Motor neuron (in vitro differentiated cells): Measurements from ENCODE around the gene ANKRD18A. TPM values are rescaled to one million over a fixed set of nuclear protein-coding genes. Genes with fewer than 3 reads are reported as not detected.
A peak's percentile ranks its signal among the peaks of the same experiment; 100 is the strongest.

ENCODE experiments used
- ATAC-seq, 8 experiments: fragments of 200-7000 bp; cut with Tn5 transposase; replicated peaks in 6 of 8; 2 replicates each; pipeline ENCODE4 v1.8.0; 2021; ENCODE audit warnings: mild to moderate bottlenecking in 8 of 8, moderate library complexity in 8 of 8
- H3K27ac ChIP-seq, 2 donors: fragments of 250-450 bp; sonication (Bioruptor Pico); 2 replicates each; pipeline ENCODE4 v1.9.0; 2021; ENCODE audit warnings: antibody characterized with exemption in 2 of 2, mild to moderate bottlenecking in 2 of 2, moderate library complexity in 1 of 2
- H3K4me1 ChIP-seq, 2 donors: fragments of 250-450 bp; sonication (Bioruptor Pico); replicated peaks in 1 of 2; 2 replicates each; pipeline ENCODE4 v1.6.1; 2021; ENCODE audit warnings: antibody characterized with exemption in 2 of 2, mild to moderate bottlenecking in 2 of 2, moderate library complexity in 1 of 2
- H3K4me3 ChIP-seq, 5 donors: fragments of 250-450 bp; sonication (Bioruptor Pico); 2 replicates each; pipeline ENCODE4 v1.9.0; 2021; ENCODE audit warnings: antibody characterized with exemption in 5 of 5, mild to moderate bottlenecking in 5 of 5, moderate library complexity in 4 of 5
- WGBS, 10 experiments: fragments of 450-650 bp; shearing (Covaris generic); methylation state at CpG; one replicate each; pipeline ENCODE4 v1.0.0; 2022; 5-methylcytosine and 5-hydroxymethylcytosine counted together
- in situ Hi-C, 9 experiments: fragments of 400-800 bp; cut with MboI; loops; one replicate each; pipeline ENCODE4 v1.15.0; 2021; ENCODE audit warnings: low sequenced_read_pairs in 9 of 9, low pct_unique_long_range_greater_than_20kb in 2 of 9; ENCODE audit not compliant: unreplicated experiment in 9 of 9
- total RNA-seq, 8 experiments: library from RNA; unstranded; fragments of 300-600 nt; gene quantifications; 2 replicates each; pipeline versions ENCODE4 v1.2.3 to v1.2.4, GENCODE V29; 2022

Gene ANKRD18A
- total RNA-seq, 8 experiments from 2014 or later: 0.14 to 12.5 (median 1.6) TPM

DNA sequence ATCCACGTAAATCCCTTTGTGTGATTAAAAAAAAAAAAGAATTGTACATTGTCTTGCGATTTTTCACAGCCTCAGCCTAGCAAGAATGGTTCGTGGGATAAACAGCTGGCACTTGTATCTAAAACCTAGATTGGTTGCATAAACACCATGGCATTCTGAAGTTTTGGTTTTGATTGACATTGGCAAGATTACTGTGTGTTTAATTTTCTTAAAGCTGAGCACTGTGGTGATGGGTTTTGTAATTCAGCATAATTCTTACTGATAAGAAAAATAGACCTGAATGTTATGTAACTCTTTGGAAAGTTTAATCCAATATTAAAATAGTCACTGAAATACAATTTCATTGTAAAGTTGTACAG lies 23.4 kb upstream of the ANKRD18A start:
- in situ Hi-C loops: no loop called here
- Histone ChIP-seq H3K27ac (no peak overlapping the region), H3K4me1 (no peaks in the 10 kb centered on the region), H3K4me3 (no peak overlapping the region)
- WGBS, 10 experiments: 17 to 87% (median 80%) methylated on average over 1 to 3 of the region's 3 CpGs; no CpG with 5 or more reads in 1 of the 10 experiments
- ATAC-seq: no peak

DNA sequence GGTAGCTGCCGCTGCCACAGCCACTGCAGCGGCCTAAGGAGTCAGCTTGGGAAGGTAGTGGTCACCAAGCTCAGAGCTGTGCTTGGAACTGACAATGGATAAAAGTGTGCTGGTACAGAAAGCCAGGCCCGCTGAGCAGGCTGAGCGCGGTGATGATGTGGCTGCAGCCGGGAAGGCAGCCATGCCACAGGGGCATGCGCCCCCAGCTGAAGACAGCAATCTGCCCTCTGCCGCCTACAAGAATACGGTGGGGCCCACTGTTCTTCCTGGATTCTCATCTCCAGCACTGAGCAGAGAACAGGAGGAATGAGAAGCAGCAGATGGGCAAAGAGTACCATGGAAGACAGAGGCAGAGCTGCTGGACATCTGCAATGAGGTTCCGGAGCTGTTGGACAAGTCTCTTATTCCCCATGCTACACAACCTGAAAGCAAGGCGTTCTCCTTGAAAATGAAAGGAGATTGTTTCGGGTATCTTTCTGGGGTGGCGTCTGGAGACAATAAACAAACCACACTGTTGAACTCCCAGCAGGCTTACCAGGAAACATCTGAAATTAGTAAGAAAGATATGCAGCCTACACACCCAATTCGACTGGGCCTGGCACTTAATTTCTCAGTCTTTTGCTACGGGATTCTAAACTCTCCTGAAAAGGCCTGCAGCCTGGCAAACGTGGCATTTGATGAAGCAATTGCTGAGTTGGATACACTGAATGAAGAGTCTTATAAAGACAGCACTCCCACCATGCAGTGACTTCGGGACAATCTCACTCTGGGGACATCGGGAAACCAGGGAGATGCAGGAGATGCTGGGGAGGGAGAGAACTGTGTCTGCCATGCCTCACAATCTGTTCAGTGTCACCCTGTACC lies 22.8 kb upstream of the ANKRD18A start:
- ATAC-seq: peak in 2 of 8 experiments; percentile 30 to 56
- in situ Hi-C loops: no loop called here
- Histone ChIP-seq H3K4me3 (no peak overlapping the region), H3K4me1 (no peaks in the 10 kb centered on the region), H3K27ac (no peak overlapping the region)
- 21 to 100% (median 85%) methylated on average over 1 to 16 of the region's 18 CpGs for WGBS, 10 experiments

DNA sequence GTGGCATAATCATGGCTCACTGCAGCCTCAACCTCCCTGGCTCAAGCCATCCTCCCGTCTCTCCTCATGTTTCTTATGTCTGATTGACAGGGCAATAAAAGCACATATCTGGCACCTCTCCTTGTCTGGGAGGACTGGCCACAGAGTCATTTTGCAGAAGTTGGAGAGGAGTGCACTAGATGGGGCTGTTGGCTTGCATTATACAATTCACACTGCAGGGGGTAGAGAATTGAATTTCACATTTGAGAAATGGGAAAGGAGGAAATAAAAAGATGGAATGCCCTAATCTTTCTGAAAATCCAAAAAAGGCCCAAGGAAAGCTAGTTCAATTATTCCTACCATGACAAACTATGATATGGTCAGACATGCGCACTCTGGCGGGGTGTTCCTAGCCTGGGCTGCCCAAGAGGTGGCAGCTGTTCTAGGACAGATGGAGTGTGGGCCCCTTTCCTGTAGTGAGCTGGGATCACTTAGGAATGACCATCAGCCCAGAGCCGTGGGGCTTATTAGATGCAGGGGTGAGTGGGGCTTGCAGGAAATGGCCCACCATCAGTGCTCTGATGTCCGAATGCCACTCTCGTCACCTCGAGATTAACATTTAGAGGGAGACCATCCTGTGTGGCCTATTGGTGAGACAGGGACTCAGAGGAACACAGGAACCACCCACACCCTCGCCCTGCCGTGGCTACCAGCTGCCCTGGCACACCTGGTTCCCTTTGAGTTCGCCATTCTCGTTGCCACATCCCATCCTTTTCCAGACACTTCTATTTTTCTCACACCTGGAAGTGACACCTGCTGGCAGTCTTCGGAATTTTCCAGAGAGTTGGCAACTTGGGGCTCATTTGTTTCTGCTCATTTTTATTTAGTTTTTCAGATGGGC lies 21.8 kb upstream of the ANKRD18A start:
- WGBS, 10 experiments: 18 to 100% (median 72%) methylated on average over 1 to 6 of the region's 12 CpGs
- Histone ChIP-seq H3K4me3 (no peak overlapping the region), H3K4me1 (no peaks in the 10 kb centered on the region), H3K27ac (no peak overlapping the region)
- in situ Hi-C loops: no loop called here
- ATAC-seq: peak; percentile 52 to 97 (median 68)

DNA sequence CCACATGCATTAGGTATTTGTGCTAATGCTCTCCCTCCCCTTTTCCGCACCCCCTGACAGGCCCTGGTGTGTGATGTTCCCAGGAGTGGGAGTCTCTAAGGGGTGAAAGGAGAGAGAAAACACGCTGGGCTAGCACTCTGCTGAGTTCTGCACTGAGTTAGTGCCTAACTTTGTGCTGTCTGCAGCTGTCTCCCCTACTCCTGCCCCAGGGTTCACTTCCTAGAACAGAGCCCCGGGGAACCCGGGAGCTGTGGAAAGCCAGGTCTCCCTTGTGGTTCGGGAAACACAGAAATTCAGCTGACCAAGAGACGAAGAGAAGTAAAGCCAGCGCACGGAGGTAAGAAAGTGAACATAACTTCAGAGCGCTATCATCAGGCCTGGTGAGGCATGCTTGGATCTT lies 20.7 kb upstream of the ANKRD18A start:
- Histone ChIP-seq H3K4me1 (no peaks in the 10 kb centered on the region), H3K4me3 (no peak overlapping the region), H3K27ac (no peak overlapping the region)
- WGBS, 10 experiments: 53 to 100% (median 86%) methylated on average over 1 to 8 of the region's 9 CpGs; no CpG with 5 or more reads in 2 of the 10 experiments
- no peak for ATAC-seq
- in situ Hi-C loops: no loop called here

DNA sequence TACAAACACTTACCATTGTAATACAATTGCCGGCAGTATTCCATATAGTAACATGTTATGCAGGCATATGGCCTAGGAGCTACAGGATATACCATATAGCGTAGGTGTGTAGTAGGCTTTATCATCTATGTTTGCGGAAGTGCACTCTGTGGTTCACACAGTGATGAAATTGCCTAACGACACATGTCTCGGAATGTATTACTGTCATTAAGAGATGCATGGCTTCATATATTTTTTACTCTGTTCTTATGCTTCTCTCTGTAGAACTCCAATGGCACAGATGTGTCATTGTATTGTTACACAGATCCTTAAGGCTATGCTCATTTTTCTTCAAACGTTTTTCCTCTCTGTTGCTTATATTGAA lies 19.2 kb upstream of the ANKRD18A start:
- in situ Hi-C loops: no loop called here
- WGBS, 10 experiments: 17 to 100% (median 81%) methylated on average over 1 to 6 of the region's 6 CpGs
- no peak overlapping the region for H3K27ac ChIP-seq
- H3K4me1 ChIP-seq: no peaks in the 10 kb centered on the region
- no peak for ATAC-seq
- no peak overlapping the region for H3K4me3 ChIP-seq

DNA sequence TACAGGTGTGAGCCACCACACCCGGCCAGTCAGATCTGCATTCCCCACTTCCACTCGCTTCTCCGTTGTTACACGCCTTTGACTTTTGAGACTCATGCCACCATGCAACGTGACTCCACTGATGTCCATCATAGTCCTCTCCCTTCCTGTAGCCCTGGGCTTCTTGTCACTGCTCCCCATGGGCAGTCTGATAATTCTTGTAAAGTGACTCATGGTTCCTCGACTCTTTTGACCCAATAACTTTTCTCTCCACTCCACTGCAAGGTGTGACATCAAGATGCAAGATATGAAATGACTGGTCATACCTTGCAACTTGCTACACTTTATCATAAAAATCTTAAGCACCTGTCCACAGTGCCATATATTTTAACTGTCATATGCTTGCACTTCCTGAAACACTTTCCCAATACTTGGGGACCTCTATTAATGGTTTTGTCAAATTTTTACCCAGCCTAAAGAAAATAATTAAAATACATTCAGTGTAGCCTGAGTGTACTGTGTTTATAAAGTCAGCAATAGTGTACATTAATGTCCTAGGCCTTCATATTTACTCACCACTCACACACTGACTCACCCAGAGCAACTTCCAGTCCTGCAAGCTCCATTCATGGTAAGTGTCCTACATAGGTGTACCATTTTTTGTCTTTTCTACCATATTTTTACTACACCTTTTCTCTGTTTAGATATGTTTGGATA lies 18.6 kb upstream of the ANKRD18A start:
- no peak for ATAC-seq
- WGBS, 10 experiments: 0 to 100% (median 91%) methylated on average over 1 to 4 of the region's 6 CpGs; no CpG with 5 or more reads in 2 of the 10 experiments
- H3K4me1 ChIP-seq: no peaks in the 10 kb centered on the region
- in situ Hi-C loops: no loop called here
- no peak overlapping the region for H3K27ac ChIP-seq
- no peak overlapping the region for H3K4me3 ChIP-seq

DNA sequence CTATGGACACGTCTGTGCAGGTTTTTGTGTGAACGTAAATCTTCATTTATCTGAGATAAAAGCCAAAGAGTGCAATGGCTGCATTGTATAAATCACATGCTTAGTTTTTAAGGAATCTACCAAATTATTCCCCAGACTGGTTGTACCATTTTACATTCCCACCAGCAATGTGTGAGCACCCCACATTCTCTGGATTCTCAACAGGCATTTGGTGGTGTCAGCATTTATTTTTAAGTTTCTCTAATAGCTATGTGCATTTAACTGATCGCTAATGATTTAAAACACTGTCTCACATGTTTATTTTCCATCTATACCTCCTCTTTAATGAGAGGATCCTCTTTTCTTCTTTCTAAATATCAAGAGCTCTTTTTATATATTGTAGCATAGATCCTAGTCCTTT lies 13.9 kb upstream of the ANKRD18A start:
- Histone ChIP-seq H3K4me3 (no peak overlapping the region), H3K27ac (no peak overlapping the region), H3K4me1 (peaks cover 0 to 3% of the 10 kb centered on the region in 2 donors)
- WGBS, 10 experiments: 25 to 100% (median 93%) methylated on average over 1 to 3 of the region's 3 CpGs
- ATAC-seq: no peak
- in situ Hi-C loops: no loop called here

DNA sequence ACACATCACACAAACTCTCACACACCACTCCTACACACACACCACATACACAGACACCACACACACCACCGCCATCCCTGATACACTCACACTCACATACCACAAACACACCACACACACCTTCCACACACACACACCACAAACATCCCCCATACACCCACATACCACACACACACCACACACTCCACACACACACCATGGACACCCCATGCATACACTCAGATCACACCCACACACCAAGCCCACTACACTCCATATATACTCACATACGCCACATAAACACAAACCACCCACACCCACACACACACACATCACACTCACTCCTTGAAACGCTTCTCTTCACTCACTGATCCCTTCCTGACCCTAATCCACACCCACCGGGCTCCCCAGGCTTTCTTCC lies 9.1 kb upstream of the ANKRD18A start:
- in situ Hi-C loops: no loop called here
- peaks cover 0 to 3% of the 10 kb centered on the region in 2 donors for H3K4me1 ChIP-seq
- ATAC-seq: no peak
- H3K4me3 ChIP-seq: no peak overlapping the region
- H3K27ac ChIP-seq: no peak overlapping the region
- WGBS, 10 experiments: 38 to 100% (median 71%) methylated on average over 1 to 3 of the region's 4 CpGs; no CpG with 5 or more reads in 2 of the 10 experiments

DNA sequence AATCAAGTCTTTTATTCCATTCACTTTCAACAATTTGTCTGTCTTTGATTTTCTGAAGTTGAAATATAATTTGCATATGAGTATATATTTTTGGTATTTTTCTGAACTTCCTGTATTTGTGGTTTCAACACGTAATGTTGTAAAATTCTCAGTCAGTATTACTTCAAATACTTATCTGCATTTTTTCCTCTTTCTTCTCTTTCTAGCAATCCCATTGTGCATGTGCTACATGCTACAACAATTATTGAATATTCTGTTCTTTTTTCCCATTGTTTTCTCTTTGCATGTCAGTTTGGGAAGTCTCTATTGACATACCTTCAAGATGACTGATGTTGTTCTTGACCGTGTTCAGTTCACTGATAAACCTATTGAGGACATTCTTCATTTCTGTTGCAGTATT lies 5.6 kb upstream of the ANKRD18A start:
- Histone ChIP-seq H3K4me1 (peaks cover 0 to 6% of the 10 kb centered on the region in 2 donors), H3K4me3 (no peak overlapping the region), H3K27ac (no peak overlapping the region)
- ATAC-seq: no peak
- WGBS, 10 experiments: 18 to 100% (median 85%) methylated on average over 2 of the region's 2 CpGs; no CpG with 5 or more reads in 1 of the 10 experiments
- in situ Hi-C loops: no loop called here

DNA sequence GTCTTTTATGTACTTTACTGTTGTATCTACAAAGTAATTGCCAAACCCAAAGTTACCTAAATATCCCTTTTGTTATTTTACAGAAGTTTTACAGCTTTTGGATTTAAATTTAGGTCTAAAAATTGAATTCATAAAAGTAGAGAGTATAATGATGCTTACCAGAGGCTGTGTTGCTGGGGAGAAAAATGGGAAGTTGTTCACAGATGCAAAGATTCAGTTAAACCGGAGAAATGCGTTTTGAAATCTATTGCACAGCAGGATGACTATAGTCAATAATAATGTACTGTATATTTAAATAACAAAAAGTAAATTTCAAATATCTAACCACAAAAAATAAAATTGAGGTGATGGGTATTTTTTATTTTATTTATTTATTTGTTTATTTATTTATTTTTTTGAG lies 2.6 kb upstream of the ANKRD18A start:
- no peak overlapping the region for H3K4me3 ChIP-seq
- in situ Hi-C loops: no loop called here
- no peak for ATAC-seq
- H3K27ac ChIP-seq: no peak overlapping the region
- peaks cover 6 to 8% of the 10 kb centered on the region in 2 donors for H3K4me1 ChIP-seq
- WGBS, 10 experiments: 24 to 100% (median 87%) methylated on average over 2 of the region's 2 CpGs; no CpG with 5 or more reads in 1 of the 10 experiments

DNA sequence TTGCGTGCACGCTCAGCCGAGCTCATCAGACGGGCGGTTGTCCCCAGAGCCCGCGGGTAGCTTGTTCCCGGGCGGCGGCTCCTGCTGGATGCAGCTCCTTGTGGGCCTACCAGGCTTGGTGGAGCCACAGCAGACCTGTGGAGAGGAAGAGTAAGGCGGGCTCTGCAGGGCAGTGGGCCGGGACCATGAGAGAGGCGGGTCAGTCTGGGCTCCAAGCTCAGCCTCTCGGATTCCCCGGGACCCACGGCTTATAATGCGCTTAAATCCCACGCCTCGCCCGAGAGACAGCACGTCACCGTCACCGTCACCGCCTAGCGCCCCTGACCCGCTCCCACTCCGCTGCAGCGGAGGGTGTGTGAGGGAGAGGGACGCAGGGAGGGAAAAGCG lies 1.9 kb upstream of the ANKRD18A start:
- Histone ChIP-seq H3K4me3 (peak overlapping the region in 4 of 5 donors; percentile 40 to 52 (median 48)), H3K4me1 (peaks cover 6 to 8% of the 10 kb centered on the region in 2 donors), H3K27ac (no peak overlapping the region)
- peak in 5 of 8 experiments; percentile 5 to 13 (median 7) for ATAC-seq
- in situ Hi-C loops: no loop called here
- 5 to 37% (median 23%) methylated on average over 1 to 7 of the region's 30 CpGs; no CpG with 5 or more reads in 6 of the 10 experiments for WGBS, 10 experiments

DNA sequence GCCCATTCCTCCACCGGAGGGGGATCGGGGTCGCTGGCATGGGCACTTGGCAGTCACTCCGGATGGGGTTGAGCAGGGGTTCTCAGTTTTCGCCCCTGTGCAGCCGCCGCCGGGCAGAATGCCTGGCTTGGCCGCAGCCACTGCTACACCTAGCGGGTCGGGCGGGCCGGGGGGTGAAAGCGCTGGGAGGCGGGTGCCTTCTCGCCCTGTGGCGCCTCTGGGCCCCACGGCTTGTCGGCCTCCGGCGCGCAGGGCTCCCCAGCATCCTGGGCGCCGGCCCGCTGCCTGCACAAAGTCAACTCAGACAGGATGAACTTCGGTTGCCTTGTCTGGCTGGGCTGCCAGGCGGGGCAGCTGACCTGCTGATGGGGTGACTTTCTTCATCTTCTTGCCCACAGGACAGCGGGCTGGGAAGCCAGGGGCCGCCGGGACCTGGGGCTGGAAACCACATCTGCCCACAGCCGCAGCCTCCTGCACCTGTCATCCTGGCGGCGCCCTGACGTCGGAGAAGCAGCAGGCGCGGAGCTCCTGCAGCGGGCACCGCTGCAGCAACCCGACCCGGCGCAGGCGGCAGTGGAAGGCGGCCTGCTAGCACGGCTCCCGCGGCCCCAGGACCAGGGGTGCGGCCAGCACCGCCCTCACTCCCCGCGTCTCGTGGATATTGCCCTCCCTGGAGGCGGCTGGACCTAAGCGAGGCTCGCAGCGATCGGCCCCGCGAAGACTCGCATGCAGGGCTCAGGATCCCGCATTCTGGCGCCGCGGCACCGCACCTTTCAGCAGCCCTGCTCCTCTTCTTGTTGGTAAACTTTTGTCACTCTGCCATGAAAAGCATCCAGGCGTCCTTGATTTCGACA lies 1.3 kb upstream of the ANKRD18A start:
- 0 to 13% (median 9%) methylated on average over 1 to 7 of the region's 67 CpGs; no CpG with 5 or more reads in 7 of the 10 experiments for WGBS, 10 experiments
- Histone ChIP-seq H3K27ac (no peak overlapping the region), H3K4me1 (peaks cover 6 to 8% of the 10 kb centered on the region in 2 donors), H3K4me3 (peak overlapping the region in 4 of 5 donors; percentile 40 to 52 (median 48))
- in situ Hi-C loops: no loop called here
- peak; percentile 3 to 29 (median 16) for ATAC-seq
